SK-N-SH treated with all-trans-retinoic acid at 6 μM for 48 hours (cell line): ENCODE measurements around the gene ARHGAP26.

Experiments
- ARNTL ChIP-seq: fragments of 450-650 bp; formaldehyde crosslinking; IDR thresholded peaks from 2 replicates; pipeline ENCODE4 v1.5.0; 2020; ENCODE audit warnings: low read depth, mild to moderate bottlenecking, moderate library complexity, borderline replicate concordance
- BACH2 ChIP-seq: fragments of 250-450 bp; sonication (Bioruptor Pico); IDR thresholded peaks from 2 replicates; pipeline ENCODE4 v1.9.0; 2021; ENCODE audit warnings: mild to moderate bottlenecking, borderline replicate concordance
- ESRRG ChIP-seq: fragments of 250-450 bp; sonication (Bioruptor Pico); IDR thresholded peaks from 2 replicates; pipeline ENCODE4 v1.6.1; 2021; ENCODE audit warnings: mild to moderate bottlenecking
- GLIS3 ChIP-seq: fragments of 250-450 bp; sonication (Bioruptor Pico); IDR thresholded peaks from 2 replicates; pipeline ENCODE4 v1.5.0; 2020; ENCODE audit warnings: mild to moderate bottlenecking, moderate library complexity
- ISL1 ChIP-seq: fragments of 250-450 bp; sonication (Bioruptor Pico); IDR thresholded peaks from 2 replicates; pipeline ENCODE4 v2.1.2; 2022; ENCODE audit warnings: mild to moderate bottlenecking, moderate library complexity
- PATZ1 ChIP-seq: fragments of 250-450 bp; sonication (Bioruptor Pico); IDR thresholded peaks from 2 replicates; pipeline ENCODE4 v1.8.0; 2020; ENCODE audit warnings: mild to moderate bottlenecking, moderate library complexity, borderline replicate concordance
- PPARA ChIP-seq: fragments of 250-450 bp; sonication (Bioruptor Pico); IDR thresholded peaks from 2 replicates; pipeline ENCODE4 v1.5.0; 2020; ENCODE audit warnings: mild to moderate bottlenecking, borderline replicate concordance
- RARB ChIP-seq: fragments of 250-450 bp; sonication (Bioruptor Pico); IDR thresholded peaks from 2 replicates; pipeline ENCODE4 v1.8.0; 2021; ENCODE audit warnings: mild to moderate bottlenecking, moderate library complexity
- SNAI2 ChIP-seq: fragments of 250-450 bp; sonication (Bioruptor Pico); IDR thresholded peaks from 2 replicates; pipeline ENCODE4 v1.5.0; 2020; ENCODE audit warnings: mild to moderate bottlenecking, moderate library complexity
- TCF4 ChIP-seq: fragments of 250-450 bp; sonication (Bioruptor Pico); IDR thresholded peaks from 2 replicates; pipeline ENCODE4 v1.8.0; 2021; ENCODE audit warnings: mild to moderate bottlenecking, moderate library complexity, borderline replicate concordance
- TOX ChIP-seq: fragments of 250-450 bp; sonication (Bioruptor Pico); IDR thresholded peaks from 2 replicates; pipeline ENCODE4 v1.8.0; 2021; ENCODE audit warnings: mild to moderate bottlenecking, moderate library complexity, borderline replicate concordance
- ZFP3 ChIP-seq: fragments of 250-450 bp; sonication (Bioruptor Pico); IDR thresholded peaks from 2 replicates; pipeline ENCODE4 v1.5.0; 2020; ENCODE audit warnings: mild to moderate bottlenecking, moderate library complexity
- ZFP30 ChIP-seq: fragments of 450-650 bp; formaldehyde crosslinking; IDR thresholded peaks from 2 replicates; pipeline ENCODE4 v1.5.0; 2022; ENCODE audit warnings: mild to moderate bottlenecking, moderate library complexity
- TF ChIP-seq, protein P1 (sequence below): fragments of 250-450 bp; sonication (Bioruptor Pico); IDR thresholded peaks from 2 replicates; pipeline ENCODE4 v1.5.1; 2021; ENCODE audit warnings: mild to moderate bottlenecking, moderate library complexity

- TF ChIP-seq SNAI2 (CRISPR knock-in tag) (no peak), ZFP3 (CRISPR knock-in tag) (no peak), TCF4 (CRISPR knock-in tag) (no peak), ESRRG (CRISPR knock-in tag) (no peak), ISL1 (CRISPR knock-in tag) (no peak), ARNTL (CRISPR knock-in tag) (no peak), PATZ1 (CRISPR knock-in tag) (no peak), GLIS3 (CRISPR knock-in tag) (no peak), ZFP30 (CRISPR knock-in tag) (no peak), PPARA (CRISPR knock-in tag) (no peak), BACH2 (no peak), RARB (CRISPR knock-in tag) (no peak), TOX (no peak)
- TF ChIP-seq, protein P1, sequence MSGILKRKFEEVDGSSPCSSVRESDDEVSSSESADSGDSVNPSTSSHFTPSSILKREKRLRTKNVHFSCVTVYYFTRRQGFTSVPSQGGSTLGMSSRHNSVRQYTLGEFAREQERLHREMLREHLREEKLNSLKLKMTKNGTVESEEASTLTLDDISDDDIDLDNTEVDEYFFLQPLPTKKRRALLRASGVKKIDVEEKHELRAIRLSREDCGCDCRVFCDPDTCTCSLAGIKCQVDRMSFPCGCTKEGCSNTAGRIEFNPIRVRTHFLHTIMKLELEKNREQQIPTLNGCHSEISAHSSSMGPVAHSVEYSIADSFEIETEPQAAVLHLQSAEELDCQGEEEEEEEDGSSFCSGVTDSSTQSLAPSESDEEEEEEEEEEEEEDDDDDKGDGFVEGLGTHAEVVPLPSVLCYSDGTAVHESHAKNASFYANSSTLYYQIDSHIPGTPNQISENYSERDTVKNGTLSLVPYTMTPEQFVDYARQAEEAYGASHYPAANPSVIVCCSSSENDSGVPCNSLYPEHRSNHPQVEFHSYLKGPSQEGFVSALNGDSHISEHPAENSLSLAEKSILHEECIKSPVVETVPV (CRISPR knock-in tag): no peak
Observed at GRCh38 chr5:142833517-142834449, 63.6 kb downstream of the ARHGAP26 start.
